Thymus (tissue), 11 donors: ENCODE measurements around the gene ZXDC. TPM values are rescaled to one million over a fixed set of nuclear protein-coding genes. Genes with fewer than 3 reads are reported as not detected.

Experiments used
- DNase-seq, 9 donors: peaks; one replicate each; pipeline ENCODE4 v3.0.0-alpha.2; 2013; ENCODE audit warnings: low spot score in 9 of 9, low read depth in 6 of 9, missing footprints in 1 of 9
- H3K27ac ChIP-seq, 2 donors: one replicate each; pipeline ENCODE4 v1.5.1; 2013; ENCODE audit warnings: control low read depth in 1 of 2, low read depth in 1 of 2, low read length in 1 of 2, mild to moderate bottlenecking in 1 of 2, moderate library complexity in 1 of 2
- H3K27me3 ChIP-seq, 2 donors: one replicate each; pipeline ENCODE4 v1.5.1; 2013; ENCODE audit warnings: low read length in 1 of 2; ENCODE audit not compliant: control insufficient read depth in 2 of 2, insufficient read depth in 1 of 2
- H3K36me3 ChIP-seq, 2 donors: one replicate each; pipeline ENCODE4 v1.5.1; 2013; ENCODE audit warnings: low read length in 1 of 2, mild to moderate bottlenecking in 1 of 2, moderate library complexity in 1 of 2; ENCODE audit not compliant: control insufficient read depth in 2 of 2, insufficient read depth in 2 of 2
- H3K4me1 ChIP-seq, 2 donors: one replicate each; pipeline ENCODE4 v1.5.1; 2013; ENCODE audit warnings: low read length in 2 of 2; ENCODE audit not compliant: control insufficient read depth in 2 of 2, insufficient read depth in 2 of 2
- H3K4me3 ChIP-seq, 2 donors: one replicate each; pipeline ENCODE4 v1.5.1; 2013; ENCODE audit warnings: low read length in 2 of 2, control low read depth in 1 of 2, mild to moderate bottlenecking in 1 of 2
- H3K9me3 ChIP-seq, 2 donors: one replicate each; pipeline ENCODE4 v1.5.1; 2013; ENCODE audit warnings: low read length in 1 of 2, mild to moderate bottlenecking in 1 of 2; ENCODE audit not compliant: control insufficient read depth in 2 of 2, insufficient read depth in 1 of 2
- WGBS: extraction: QIAGEN DNeasy Blood & Tissue Kit; methylation state at CpG from one replicate; pipeline ENCODE4 v1.1.7; 2013; 5-methylcytosine and 5-hydroxymethylcytosine counted together
- polyA plus RNA-seq: library from polyadenylated mRNA; stranded (reverse); fragments of 200-250 nt; gene quantifications from one replicate; pipeline ENCODE4 v1.2.3, GENCODE V29; 2013
- total RNA-seq: library from RNA; stranded (reverse); fragments of 120-200 nt; gene quantifications from one replicate; pipeline ENCODE4 v1.2.4, GENCODE V29; 2013
- donor health status: healthy.

The ZXDC gene
- total and polyA plus RNA-seq, 2 donors: 15.6 to 17.3 TPM

DNA sequence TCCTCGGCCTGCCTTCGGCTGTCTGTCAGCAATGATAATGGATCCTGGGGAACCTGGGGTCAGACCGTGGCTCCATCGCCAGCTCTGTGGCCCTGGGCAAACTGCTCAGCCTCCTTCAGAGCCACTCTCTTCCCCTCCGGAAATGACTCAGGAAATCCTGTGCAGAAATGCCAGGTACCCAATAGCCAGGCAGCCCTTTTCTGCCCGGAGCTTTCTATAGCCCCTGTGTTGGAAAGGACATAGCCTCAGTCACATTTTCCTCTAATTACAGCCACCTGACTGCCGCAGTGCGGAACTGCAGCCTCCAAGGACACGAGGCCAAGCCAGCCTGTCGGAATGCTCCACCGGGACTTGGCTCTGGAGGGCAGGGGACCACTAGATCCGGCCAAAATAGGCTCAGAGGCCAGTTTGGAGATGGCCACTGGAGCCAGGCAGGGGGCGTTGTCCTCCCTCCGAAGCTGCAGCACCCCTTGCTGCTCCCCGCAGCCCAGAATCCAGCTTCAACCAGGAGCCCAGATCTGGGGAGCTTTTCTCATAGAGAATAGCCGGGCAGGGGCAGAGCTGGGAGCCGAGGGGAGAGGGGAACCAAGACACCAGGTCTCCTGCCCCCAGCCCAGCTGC, 11.6 kb upstream of the ZXDC start:
- H3K27me3 ChIP-seq: no peaks in the 10 kb centered on the region
- H3K9me3 ChIP-seq: no peaks in the 10 kb centered on the region
- 49% methylated on average over 17 of the region's 17 CpGs for WGBS
- no peak overlapping the region for H3K4me3 ChIP-seq
- no peaks in the 10 kb centered on the region for H3K36me3 ChIP-seq
- peaks cover 3 to 49% of the 10 kb centered on the region in 2 donors for H3K4me1 ChIP-seq
- H3K27ac ChIP-seq: peak overlapping the region in 1 of 2 donors; percentile 26
- peak in 1 of 9 donors; percentile 58 for DNase-seq

DNA sequence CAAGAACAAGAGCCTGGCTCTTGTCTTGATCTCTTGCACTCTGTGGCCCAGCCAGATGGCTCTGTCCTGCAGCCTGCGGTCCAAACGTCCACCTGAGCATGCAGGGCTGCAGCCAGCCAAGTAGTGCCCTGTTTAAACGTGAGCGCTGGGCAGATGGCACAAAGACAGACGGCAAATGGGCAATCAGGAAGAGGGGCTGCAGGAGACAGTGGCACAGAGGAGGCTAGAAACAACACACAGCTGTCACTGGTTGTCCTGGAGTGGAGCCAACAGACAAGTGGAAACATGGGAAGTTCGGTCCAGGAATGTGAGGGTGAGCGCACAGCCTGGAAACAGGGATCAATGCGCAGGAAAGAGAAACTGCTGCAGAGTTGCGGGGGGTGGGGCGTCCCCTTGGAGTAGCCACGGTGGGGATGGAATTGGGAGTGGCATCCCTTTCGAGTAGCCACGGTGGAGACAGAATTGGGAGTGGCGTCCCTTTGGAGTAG, 10.7 kb upstream of the ZXDC start:
- Histone ChIP-seq H3K4me1 (peaks cover 3 to 40% of the 10 kb centered on the region in 2 donors), H3K27ac (no peak overlapping the region), H3K4me3 (no peak overlapping the region), H3K27me3 (no peaks in the 10 kb centered on the region), H3K36me3 (no peaks in the 10 kb centered on the region), H3K9me3 (no peaks in the 10 kb centered on the region)
- no peak for DNase-seq
- 98% methylated on average over 14 of the region's 14 CpGs for WGBS

DNA sequence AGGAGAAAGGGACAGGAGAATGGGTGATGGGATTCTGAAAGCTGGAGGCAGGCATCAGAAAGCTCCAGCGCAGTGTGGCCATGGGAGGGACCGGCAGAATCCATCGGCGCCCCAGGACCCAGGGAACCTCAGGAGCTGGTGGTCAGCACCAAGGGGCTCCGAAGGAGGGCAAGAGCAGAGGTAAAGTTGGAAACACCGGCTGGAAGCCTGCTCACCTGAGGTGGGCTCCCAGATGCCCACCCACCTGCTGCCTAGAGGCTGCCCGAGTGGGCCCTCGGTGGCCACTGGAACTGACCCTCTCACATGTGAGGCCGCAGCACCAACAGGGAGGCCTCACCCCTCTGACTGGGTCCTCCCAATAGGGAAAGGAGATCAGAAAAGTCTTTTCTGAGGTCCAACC, 10.3 kb upstream of the ZXDC start:
- Histone ChIP-seq H3K36me3 (no peaks in the 10 kb centered on the region), H3K27ac (no peak overlapping the region), H3K4me1 (peaks cover 3 to 35% of the 10 kb centered on the region in 2 donors), H3K27me3 (no peaks in the 10 kb centered on the region), H3K4me3 (no peak overlapping the region), H3K9me3 (no peaks in the 10 kb centered on the region)
- DNase-seq: no peak
- over 99% methylated on average over 9 of the region's 9 CpGs for WGBS

DNA sequence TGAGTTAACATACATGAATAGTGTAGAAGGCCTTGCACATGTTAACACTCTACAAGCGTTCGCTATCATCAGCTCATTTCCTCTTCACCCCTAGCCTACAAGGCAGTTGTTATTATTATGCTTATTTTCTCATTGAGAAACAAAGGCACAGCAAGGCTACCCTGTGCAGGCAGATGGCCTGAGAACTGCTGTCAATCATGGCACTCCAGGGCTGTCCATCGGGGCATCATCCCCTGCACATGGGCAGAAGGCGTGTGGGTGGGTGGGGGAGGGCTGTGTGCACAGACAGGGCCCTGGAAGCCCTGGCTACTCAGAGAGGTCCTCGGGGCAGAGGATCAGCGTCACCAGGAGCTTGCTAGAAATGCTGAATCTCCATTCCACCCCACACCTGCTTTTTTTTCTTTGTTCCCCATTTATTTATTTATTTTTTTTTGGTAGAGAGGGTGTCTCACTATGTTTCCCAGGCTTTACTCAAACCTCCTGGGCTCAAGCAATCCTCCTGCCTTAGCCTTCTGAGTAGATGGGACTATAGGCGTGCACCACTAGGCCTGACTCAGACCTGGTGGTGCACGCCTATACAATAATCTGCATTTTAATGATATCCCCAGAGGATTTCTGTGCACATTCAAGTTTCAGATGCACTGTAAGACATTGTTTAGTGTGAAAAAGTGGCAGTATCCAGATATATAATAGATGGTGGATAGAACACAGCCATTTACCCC, 9.6 kb upstream of the ZXDC start:
- H3K27me3 ChIP-seq: no peaks in the 10 kb centered on the region
- no peaks in the 10 kb centered on the region for H3K9me3 ChIP-seq
- no peaks in the 10 kb centered on the region for H3K36me3 ChIP-seq
- no peak overlapping the region for H3K27ac ChIP-seq
- H3K4me1 ChIP-seq: peaks cover 3 to 29% of the 10 kb centered on the region in 2 donors
- DNase-seq: no peak
- no peak overlapping the region for H3K4me3 ChIP-seq
- WGBS: 88% methylated on average over 8 of the region's 8 CpGs

DNA sequence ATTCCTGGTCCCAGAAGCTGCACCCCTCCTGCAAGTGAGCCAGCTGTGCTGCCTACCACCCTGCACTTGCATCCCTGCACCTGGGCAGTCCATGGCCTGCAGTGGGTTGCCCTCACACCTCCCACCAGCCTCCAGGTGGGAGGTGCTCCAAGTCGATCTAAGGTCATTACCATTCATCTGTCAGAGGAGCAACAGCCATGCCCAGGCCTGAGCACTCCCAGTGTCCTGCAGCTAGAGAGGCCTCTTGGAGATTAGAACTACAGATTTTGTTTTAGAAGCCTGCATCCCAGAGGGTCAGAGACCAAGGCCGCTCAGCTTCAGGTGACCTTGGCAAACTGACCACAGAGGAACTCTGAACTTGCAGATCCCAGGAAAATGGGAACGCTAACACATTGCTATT, 9.0 kb upstream of the ZXDC start:
- no peak for DNase-seq
- no peak overlapping the region for H3K27ac ChIP-seq
- no peaks in the 10 kb centered on the region for H3K27me3 ChIP-seq
- 91% methylated on average over 3 of the region's 3 CpGs for WGBS
- peaks cover 3 to 28% of the 10 kb centered on the region in 2 donors for H3K4me1 ChIP-seq
- H3K36me3 ChIP-seq: no peaks in the 10 kb centered on the region
- no peak overlapping the region for H3K4me3 ChIP-seq
- H3K9me3 ChIP-seq: no peaks in the 10 kb centered on the region

DNA sequence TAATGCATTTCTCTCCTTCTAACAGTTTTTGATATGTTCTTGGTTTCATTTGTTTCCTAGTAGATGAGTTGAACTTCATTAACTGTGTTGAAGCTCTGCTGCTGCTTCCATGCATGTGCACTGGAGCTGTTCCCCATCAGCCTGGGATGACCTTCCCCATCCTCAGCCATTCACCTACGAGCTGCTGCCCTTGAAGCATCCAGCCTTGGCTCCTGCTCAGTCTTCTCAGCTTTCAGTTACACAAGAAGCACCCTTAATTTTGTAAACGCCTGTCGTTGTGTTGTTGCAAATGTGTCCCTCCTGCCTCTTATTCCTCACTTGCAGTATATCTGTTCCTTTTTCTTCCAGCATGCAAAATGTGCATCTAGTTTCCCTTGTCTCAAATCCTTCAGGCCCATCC, 8.5 kb upstream of the ZXDC start:
- no peak overlapping the region for H3K27ac ChIP-seq
- H3K36me3 ChIP-seq: no peaks in the 10 kb centered on the region
- WGBS: 92% methylated on average over 3 of the region's 3 CpGs
- H3K4me1 ChIP-seq: peaks cover 3 to 28% of the 10 kb centered on the region in 2 donors
- H3K27me3 ChIP-seq: no peaks in the 10 kb centered on the region
- no peak overlapping the region for H3K4me3 ChIP-seq
- DNase-seq: no peak
- no peaks in the 10 kb centered on the region for H3K9me3 ChIP-seq

DNA sequence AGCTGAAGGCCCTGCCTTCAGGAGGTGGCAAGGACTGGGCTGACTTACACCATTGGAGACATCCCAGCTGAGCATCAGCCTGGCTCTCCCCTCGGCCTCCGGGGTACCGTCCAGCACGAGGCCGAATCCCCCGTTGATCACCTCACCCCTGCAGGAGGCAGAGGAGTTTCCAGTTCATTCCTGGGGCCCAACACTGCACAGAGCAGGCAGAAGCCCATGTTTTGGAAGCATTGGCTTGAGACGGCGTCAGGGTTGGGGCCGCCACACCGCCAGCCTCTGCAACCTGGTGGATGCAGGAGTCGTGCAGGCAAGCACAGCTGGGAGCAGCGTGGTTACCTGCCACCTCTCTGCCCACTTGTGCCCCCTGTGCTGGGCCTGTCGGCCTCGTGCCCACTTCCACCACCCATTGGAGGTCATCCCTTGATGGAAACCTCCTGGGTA, 7.7 kb upstream of the ZXDC start:
- no peak for DNase-seq
- H3K4me3 ChIP-seq: no peak overlapping the region
- 94% methylated on average over 14 of the region's 14 CpGs for WGBS

DNA sequence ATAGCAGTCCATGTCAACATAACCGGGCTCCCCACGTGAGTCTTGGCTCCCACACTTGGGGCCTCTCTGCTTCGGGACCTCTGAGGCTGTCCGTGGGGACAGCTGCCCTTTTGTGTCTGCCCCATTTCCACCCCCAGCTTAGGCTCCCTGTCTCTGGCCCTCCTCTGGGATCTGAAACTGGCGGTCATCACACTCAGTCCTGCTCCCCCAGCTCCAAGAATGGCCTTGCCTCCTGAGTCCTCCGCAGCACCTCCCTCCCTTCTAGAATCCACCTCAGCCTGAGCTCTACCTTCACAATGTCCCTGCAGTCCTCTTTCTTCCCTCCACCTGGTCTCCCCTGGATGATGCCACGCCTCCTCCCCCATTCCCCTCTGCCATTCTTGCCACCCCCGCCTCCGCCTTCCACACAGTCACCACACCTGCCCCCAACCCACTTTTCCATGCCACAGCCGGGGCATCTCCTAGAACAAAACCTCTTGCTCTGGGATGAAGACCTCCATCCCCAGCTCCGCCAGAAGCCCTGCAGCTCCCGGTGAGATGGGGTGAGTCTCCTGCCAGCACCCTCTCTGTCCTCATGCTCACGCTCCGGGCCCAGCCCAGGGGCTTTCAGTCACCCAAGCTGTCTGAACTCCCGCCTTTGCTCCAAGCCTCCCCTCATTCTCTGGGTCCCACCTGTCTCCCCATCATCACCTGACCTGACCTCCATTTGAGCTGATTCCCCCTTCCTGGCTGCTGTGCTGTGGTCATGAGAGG, 7.0 kb upstream of the ZXDC start:
- Histone ChIP-seq H3K9me3 (no peaks in the 10 kb centered on the region), H3K27me3 (no peaks in the 10 kb centered on the region), H3K27ac (no peak overlapping the region), H3K4me1 (peaks cover 3 to 17% of the 10 kb centered on the region in 2 donors), H3K4me3 (no peak overlapping the region), H3K36me3 (no peaks in the 10 kb centered on the region)
- DNase-seq: no peak
- 97% methylated on average over 15 of the region's 15 CpGs for WGBS

More for the DNA sequence above, 7.7 kb upstream of the ZXDC start:
- Histone ChIP-seq H3K27me3 (no peaks in the 10 kb centered on the region), H3K27ac (no peak overlapping the region), H3K36me3 (no peaks in the 10 kb centered on the region), H3K9me3 (no peaks in the 10 kb centered on the region), H3K4me1 (peaks cover 3 to 24% of the 10 kb centered on the region in 2 donors)
